Measurements from ENCODE around the gene AFF3. TPM values are rescaled to one million over a fixed set of nuclear protein-coding genes. Genes with fewer than 3 reads are reported as not detected.

The AFF3 gene
- total and polyA plus RNA-seq, 7 experiments from 2014 or later: 3.0 to 24.1 (median 19.8) TPM

GRCh38 chr2:99545604-99546003 is 596.8 kb downstream of the AFF3 start:
- Histone ChIP-seq H3K27me3 (ENCODE audit: control insufficient read depth in 2 of 2, insufficient read depth in 2 of 2, low read length in 2 of 2) (no peaks in the 10 kb centered on the region), H3K4me3 (ENCODE audit: low read length) (no peak overlapping the region), H3K9me3 (ENCODE audit: control insufficient read depth in 2 of 3, low read length in 3 of 3) (no peaks in the 10 kb centered on the region), H3K4me1 (ENCODE audit: control insufficient read depth in 2 of 2, insufficient read depth in 2 of 2, low read length in 2 of 2) (no peaks in the 10 kb centered on the region), H3K27ac (ENCODE audit: low read depth, low read length) (no peak overlapping the region), H3K36me3 (ENCODE audit: control insufficient read depth in 2 of 3, insufficient read depth in 3 of 3, low read length in 3 of 3) (no peaks in the 10 kb centered on the region)
- peaks cover 0 to 11% (median 8%) of the 10 kb centered on the region in 5 donors for H3K36me3 Mint-ChIP-seq
- ATAC-seq (no peak), DNase-seq (no peak)
- H3K27me3 Mint-ChIP-seq: peaks cover 0 to 20% (median 4%) of the 10 kb centered on the region in 5 donors
- intact Hi-C loops (cut with micrococcal nuclease): no loop called here
- peaks cover 0 to 1% (median 0%) of the 10 kb centered on the region in 11 donors for H3K9me3 Mint-ChIP-seq
- no peaks in the 10 kb centered on the region for H3K4me1 Mint-ChIP-seq
- H3K4me3 Mint-ChIP-seq: no peak overlapping the region
- ChIA-PET CTCF (interaction anchor here (0.6 kb wide), 1 partner anchor 724 kb away, joined by 3 read pairs; no protein-coding TSS in a partner anchor), POLR2A (no interaction called here)
- no peak overlapping the region for H3K27ac Mint-ChIP-seq

GRCh38 chr2:99545066-99545465 is 597.3 kb downstream of the AFF3 start:
- CTCF ChIA-PET: interaction anchor here (0.6 kb wide), 1 partner anchor 724 kb away, joined by 3 read pairs; no protein-coding TSS in a partner anchor
- peaks cover 0 to 19% (median 4%) of the 10 kb centered on the region in 5 donors for H3K27me3 Mint-ChIP-seq
- ATAC-seq: no peak

GRCh38 chr2:99544608-99545007 is 597.8 kb downstream of the AFF3 start:
- no peaks in the 10 kb centered on the region for H3K27me3 ChIP-seq (ENCODE audit: control insufficient read depth in 2 of 2, insufficient read depth in 2 of 2, low read length in 2 of 2)
- POLR2A ChIA-PET: no interaction called here
- H3K36me3 ChIP-seq (ENCODE audit: control insufficient read depth in 2 of 3, insufficient read depth in 3 of 3, low read length in 3 of 3): no peaks in the 10 kb centered on the region
- no peak for DNase-seq
- CTCF ChIA-PET: no interaction called here
- no peaks in the 10 kb centered on the region for H3K4me1 ChIP-seq (ENCODE audit: control insufficient read depth in 2 of 2, insufficient read depth in 2 of 2, low read length in 2 of 2)
- Mint-ChIP-seq H3K9me3 (peaks cover 0 to 1% (median 0%) of the 10 kb centered on the region in 11 donors), H3K27me3 (peaks cover 0 to 16% (median 4%) of the 10 kb centered on the region in 5 donors), H3K27ac (no peak overlapping the region), H3K4me1 (no peaks in the 10 kb centered on the region), H3K4me3 (no peak overlapping the region), H3K36me3 (peaks cover 0 to 5% (median under 1%) of the 10 kb centered on the region in 5 donors)
- H3K27ac ChIP-seq (ENCODE audit: low read depth, low read length): no peak overlapping the region
- H3K9me3 ChIP-seq (ENCODE audit: control insufficient read depth in 2 of 3, low read length in 3 of 3): no peaks in the 10 kb centered on the region
- intact Hi-C loops (cut with micrococcal nuclease): no loop called here
- ATAC-seq: no peak
- no peak overlapping the region for H3K4me3 ChIP-seq (ENCODE audit: low read length)

More at GRCh38 chr2:99545066-99545465, 597.3 kb downstream of the AFF3 start:
- Mint-ChIP-seq H3K27ac (no peak overlapping the region), H3K9me3 (peaks cover 0 to 1% (median 0%) of the 10 kb centered on the region in 11 donors), H3K36me3 (peaks cover 0 to 9% (median 5%) of the 10 kb centered on the region in 5 donors), H3K4me3 (no peak overlapping the region), H3K4me1 (no peaks in the 10 kb centered on the region)
- no peak overlapping the region for H3K27ac ChIP-seq (ENCODE audit: low read depth, low read length)
- H3K27me3 ChIP-seq (ENCODE audit: control insufficient read depth in 2 of 2, insufficient read depth in 2 of 2, low read length in 2 of 2): no peaks in the 10 kb centered on the region
- no peaks in the 10 kb centered on the region for H3K36me3 ChIP-seq (ENCODE audit: control insufficient read depth in 2 of 3, insufficient read depth in 3 of 3, low read length in 3 of 3)
- intact Hi-C loops (cut with micrococcal nuclease): no loop called here
- H3K9me3 ChIP-seq (ENCODE audit: control insufficient read depth in 2 of 3, low read length in 3 of 3): no peaks in the 10 kb centered on the region
- DNase-seq: no peak
- H3K4me3 ChIP-seq (ENCODE audit: low read length): no peak overlapping the region
- POLR2A ChIA-PET: no interaction called here
- no peaks in the 10 kb centered on the region for H3K4me1 ChIP-seq (ENCODE audit: control insufficient read depth in 2 of 2, insufficient read depth in 2 of 2, low read length in 2 of 2)

GRCh38 chr2:99543247-99543646 is 599.1 kb downstream of the AFF3 start:
- H3K4me1 Mint-ChIP-seq: no peaks in the 10 kb centered on the region

GRCh38 chr2:99537910-99538485 is 604.4 kb downstream of the AFF3 start:
- peaks cover 4 to 23% (median 12%) of the 10 kb centered on the region in 5 donors for H3K27me3 Mint-ChIP-seq
- H3K27me3 ChIP-seq (ENCODE audit: control insufficient read depth in 2 of 2, insufficient read depth in 2 of 2, low read length in 2 of 2): no peaks in the 10 kb centered on the region
- no peak for DNase-seq
- intact Hi-C loops (cut with micrococcal nuclease): no loop called here
- no peak overlapping the region for H3K4me3 ChIP-seq (ENCODE audit: low read length)
- H3K4me1 Mint-ChIP-seq: no peaks in the 10 kb centered on the region
- H3K4me3 Mint-ChIP-seq: no peak overlapping the region
- H3K27ac ChIP-seq (ENCODE audit: low read depth, low read length): no peak overlapping the region
- POLR2A ChIA-PET: no interaction called here
- H3K27ac Mint-ChIP-seq: no peak overlapping the region
- no peak for ATAC-seq
- CTCF ChIA-PET: no interaction called here
- H3K9me3 ChIP-seq (ENCODE audit: control insufficient read depth in 2 of 3, low read length in 3 of 3): no peaks in the 10 kb centered on the region
- peaks cover 0 to 20% (median 8%) of the 10 kb centered on the region in 11 donors for H3K9me3 Mint-ChIP-seq
- no peaks in the 10 kb centered on the region for H3K4me1 ChIP-seq (ENCODE audit: control insufficient read depth in 2 of 2, insufficient read depth in 2 of 2, low read length in 2 of 2)
- H3K36me3 Mint-ChIP-seq: peaks cover 0 to 11% (median 0%) of the 10 kb centered on the region in 5 donors
- H3K36me3 ChIP-seq (ENCODE audit: control insufficient read depth in 2 of 3, insufficient read depth in 3 of 3, low read length in 3 of 3): no peaks in the 10 kb centered on the region

More at GRCh38 chr2:99543247-99543646, 599.1 kb downstream of the AFF3 start:
- Mint-ChIP-seq H3K27ac (no peak overlapping the region), H3K36me3 (peaks cover 0 to 5% (median 0%) of the 10 kb centered on the region in 5 donors), H3K4me3 (no peak overlapping the region), H3K9me3 (peaks cover 0 to 4% (median 0%) of the 10 kb centered on the region in 11 donors), H3K27me3 (peaks cover 0 to 25% (median 7%) of the 10 kb centered on the region in 5 donors)
- DNase-seq (no peak), ATAC-seq (no peak)
- ChIA-PET CTCF (interaction anchor here (1.5 kb wide), 1 partner anchor 16 kb away, joined by 4 read pairs; no protein-coding TSS in a partner anchor), POLR2A (no interaction called here)
- no peaks in the 10 kb centered on the region for H3K27me3 ChIP-seq (ENCODE audit: control insufficient read depth in 2 of 2, insufficient read depth in 2 of 2, low read length in 2 of 2)
- no peaks in the 10 kb centered on the region for H3K36me3 ChIP-seq (ENCODE audit: control insufficient read depth in 2 of 3, insufficient read depth in 3 of 3, low read length in 3 of 3)
- no peaks in the 10 kb centered on the region for H3K4me1 ChIP-seq (ENCODE audit: control insufficient read depth in 2 of 2, insufficient read depth in 2 of 2, low read length in 2 of 2)
- no peak overlapping the region for H3K27ac ChIP-seq (ENCODE audit: low read depth, low read length)
- H3K4me3 ChIP-seq (ENCODE audit: low read length): no peak overlapping the region
- intact Hi-C loops (cut with micrococcal nuclease): no loop called here
- H3K9me3 ChIP-seq (ENCODE audit: control insufficient read depth in 2 of 3, low read length in 3 of 3): no peaks in the 10 kb centered on the region

GRCh38 chr2:99524056-99524455 is 618.3 kb downstream of the AFF3 start:
- POLR2A ChIA-PET: no interaction called here
- intact Hi-C loops (cut with micrococcal nuclease): no loop called here
- Histone ChIP-seq H3K27me3 (ENCODE audit: control insufficient read depth in 2 of 2, insufficient read depth in 2 of 2, low read length in 2 of 2) (no peaks in the 10 kb centered on the region), H3K36me3 (ENCODE audit: control insufficient read depth in 2 of 3, insufficient read depth in 3 of 3, low read length in 3 of 3) (no peaks in the 10 kb centered on the region), H3K27ac (ENCODE audit: low read depth, low read length) (no peak overlapping the region), H3K4me3 (ENCODE audit: low read length) (no peak overlapping the region), H3K9me3 (ENCODE audit: control insufficient read depth in 2 of 3, low read length in 3 of 3) (no peaks in the 10 kb centered on the region), H3K4me1 (ENCODE audit: control insufficient read depth in 2 of 2, insufficient read depth in 2 of 2, low read length in 2 of 2) (no peaks in the 10 kb centered on the region)
- peaks cover 0 to 4% (median 0%) of the 10 kb centered on the region in 11 donors for H3K9me3 Mint-ChIP-seq
- peaks cover 1 to 11% (median 5%) of the 10 kb centered on the region in 5 donors for H3K27me3 Mint-ChIP-seq
- DNase-seq (no peak), ATAC-seq (no peak)
- CTCF ChIA-PET: no interaction called here
- no peak overlapping the region for H3K27ac Mint-ChIP-seq
- H3K36me3 Mint-ChIP-seq: peaks cover 0 to 5% (median 0%) of the 10 kb centered on the region in 5 donors
- no peaks in the 10 kb centered on the region for H3K4me1 Mint-ChIP-seq
- no peak overlapping the region for H3K4me3 Mint-ChIP-seq

GRCh38 chr2:99522157-99522556 is 620.2 kb downstream of the AFF3 start:
- Mint-ChIP-seq H3K27me3 (peaks cover 1 to 15% (median 5%) of the 10 kb centered on the region in 5 donors), H3K4me3 (no peak overlapping the region), H3K4me1 (no peaks in the 10 kb centered on the region), H3K27ac (no peak overlapping the region), H3K9me3 (peaks cover 0 to 4% (median 0%) of the 10 kb centered on the region in 11 donors), H3K36me3 (peaks cover 0 to 5% (median 0%) of the 10 kb centered on the region in 5 donors)
- Histone ChIP-seq H3K36me3 (ENCODE audit: control insufficient read depth in 2 of 3, insufficient read depth in 3 of 3, low read length in 3 of 3) (no peaks in the 10 kb centered on the region), H3K4me3 (ENCODE audit: low read length) (no peak overlapping the region), H3K4me1 (ENCODE audit: control insufficient read depth in 2 of 2, insufficient read depth in 2 of 2, low read length in 2 of 2) (no peaks in the 10 kb centered on the region), H3K27ac (ENCODE audit: low read depth, low read length) (no peak overlapping the region), H3K27me3 (ENCODE audit: control insufficient read depth in 2 of 2, insufficient read depth in 2 of 2, low read length in 2 of 2) (no peaks in the 10 kb centered on the region), H3K9me3 (ENCODE audit: control insufficient read depth in 2 of 3, low read length in 3 of 3) (no peaks in the 10 kb centered on the region)
- ATAC-seq (no peak), DNase-seq (no peak)
- intact Hi-C loops (cut with micrococcal nuclease): no loop called here
- ChIA-PET CTCF (no interaction called here), POLR2A (no interaction called here)
